SU-DHL-6 (cell line): ENCODE results near the gene NOSIP.

Experiments used
- CTCF ChIP-seq: fragments of 200-600 bp; sonication (generic); IDR thresholded peaks from one replicate; pipeline ENCODE4 v1.5.1; 2017; ENCODE audit warnings: antibody characterized with exemption, mild to moderate bottlenecking, low read length, moderate library complexity; ENCODE audit not compliant: insufficient read depth, poor library complexity, severe bottlenecking
- EZH2phosphoT487 ChIP-seq: fragments of 200-600 bp; sonication (generic), shearing (Covaris generic); conservative IDR thresholded peaks from 2 replicates; pipeline ENCODE4 v1.6.1; 2018; ENCODE audit warnings: mild to moderate bottlenecking, antibody characterized with exemption, low read length, moderate library complexity, mixed read lengths

DNA sequence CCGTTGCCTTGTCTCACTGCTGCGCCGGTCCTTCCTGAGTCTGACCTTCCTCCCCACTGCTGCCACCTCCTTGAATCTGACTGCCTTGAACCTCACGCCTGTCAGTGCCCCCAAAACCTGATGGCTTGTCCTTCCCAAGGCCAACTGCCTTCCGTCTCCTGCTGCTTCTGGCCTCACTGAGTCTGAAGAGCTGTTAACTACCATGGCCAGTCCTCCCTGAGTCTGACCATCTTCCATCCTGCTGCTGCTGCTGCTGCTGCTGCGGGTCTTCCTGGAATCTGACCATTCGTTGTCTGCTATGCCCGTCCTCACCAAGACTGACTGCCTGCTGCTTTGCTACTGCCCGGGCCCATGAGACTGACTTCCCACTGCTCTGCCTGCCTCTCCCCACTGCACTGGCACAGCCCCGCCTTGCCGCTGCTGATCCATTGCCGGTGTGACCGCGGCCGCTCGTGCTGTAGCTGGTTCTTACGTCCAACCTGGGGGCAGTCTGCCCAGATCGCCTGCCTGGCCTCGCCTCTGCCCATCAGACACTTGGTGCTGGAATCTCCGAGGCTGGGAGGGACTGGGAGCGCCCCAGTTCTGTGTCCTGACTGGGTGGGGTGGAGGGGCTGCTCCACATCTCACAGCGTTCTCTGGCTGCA, 55.4 kb downstream of the NOSIP start:
- no peak for TF ChIP-seq CTCF
- TF ChIP-seq EZH2phosphoT487, result no peak
